HepG2 (cell line): ENCODE results near the gene ZNF212. TPM values are rescaled to one million over a fixed set of nuclear protein-coding genes. Genes with fewer than 3 reads are reported as not detected.

ENCODE experiments used
- CBX5 ChIP-seq: sonication (generic); formaldehyde crosslinking; IDR thresholded peaks from 2 replicates; pipeline ENCODE4 v1.4.0; 2020; ENCODE audit warnings: missing genetic modification reagents, borderline replicate concordance
- DR1 ChIP-seq: sonication (generic); formaldehyde crosslinking; IDR thresholded peaks from 2 replicates; pipeline ENCODE4 v1.8.0; 2021; ENCODE audit warnings: mild to moderate bottlenecking, missing genetic modification reagents, inconsistent platforms
- GMEB1 ChIP-seq: sonication (generic); formaldehyde crosslinking; IDR thresholded peaks from 2 replicates; pipeline ENCODE4 v1.5.1; 2020; ENCODE audit warnings: missing genetic modification reagents, mild to moderate bottlenecking, borderline replicate concordance
- HNF4A ChIP-seq: sonication (generic); formaldehyde crosslinking; IDR thresholded peaks from 2 replicates; pipeline ENCODE4 v1.4.0; 2020; ENCODE audit warnings: missing genetic modification reagents
- HNRNPL ChIP-seq: fragments of 200-400 bp; formaldehyde crosslinking; IDR thresholded peaks from 2 replicates; pipeline ENCODE4 v1.6.1; 2017; ENCODE audit warnings: mild to moderate bottlenecking, low read depth, low read length
- IRX3 ChIP-seq: sonication (generic); formaldehyde crosslinking; IDR thresholded peaks from 2 replicates; pipeline ENCODE4 v1.8.1; 2023; ENCODE audit warnings: mild to moderate bottlenecking, low read depth, missing genetic modification reagents, borderline replicate concordance
- NCOA2 ChIP-seq: sonication (generic); formaldehyde crosslinking; IDR thresholded peaks from 2 replicates; pipeline ENCODE4 v1.8.0; 2022; ENCODE audit warnings: inconsistent platforms
- NFE2L1 ChIP-seq: sonication (generic); formaldehyde crosslinking; IDR thresholded peaks from 2 replicates; pipeline ENCODE4 v1.4.0; 2020; ENCODE audit warnings: missing genetic modification reagents, mild to moderate bottlenecking, borderline replicate concordance
- NFRKB ChIP-seq: fragments of 450-650 bp; IDR thresholded peaks from 2 replicates; pipeline ENCODE4 v1.6.1; 2017
- PITX1 ChIP-seq: sonication (generic); formaldehyde crosslinking; IDR thresholded peaks from 2 replicates; pipeline ENCODE4 v1.5.1; 2020; ENCODE audit warnings: mild to moderate bottlenecking, missing genetic modification reagents
- PLSCR1 ChIP-seq: sonication (generic); formaldehyde crosslinking; IDR thresholded peaks from 2 replicates; pipeline ENCODE4 v1.5.0; 2020; ENCODE audit warnings: missing genetic modification reagents, mild to moderate bottlenecking, borderline replicate concordance
- RFX5 ChIP-seq: IDR thresholded peaks from 2 replicates; pipeline ENCODE4 v1.6.1; 2011; ENCODE audit warnings: low read depth, low read length, improper control_type of control experiment
- RFXANK ChIP-seq: IDR thresholded peaks from 2 replicates; pipeline ENCODE4 v1.6.1; 2016
- ZBTB14 ChIP-seq: sonication (generic); formaldehyde crosslinking; IDR thresholded peaks from 2 replicates; pipeline ENCODE4 v1.4.0; 2020; ENCODE audit warnings: missing genetic modification reagents
- ZFAT ChIP-seq: sonication (generic); formaldehyde crosslinking; conservative IDR thresholded peaks from 2 replicates; pipeline ENCODE4 v1.8.1; 2023; ENCODE audit warnings: missing genetic modification reagents, inconsistent platforms
- ZKSCAN5 ChIP-seq: sonication (generic); formaldehyde crosslinking; IDR thresholded peaks from 2 replicates; pipeline ENCODE4 v1.5.1; 2020; ENCODE audit warnings: mild to moderate bottlenecking, missing genetic modification reagents
- ZNF136 ChIP-seq: sonication (generic); formaldehyde crosslinking; IDR thresholded peaks from 2 replicates; pipeline ENCODE4 v1.8.1; 2022; ENCODE audit warnings: low read depth, mild to moderate bottlenecking, moderate library complexity, missing genetic modification reagents
- ZNF501 ChIP-seq: sonication (generic); formaldehyde crosslinking; IDR thresholded peaks from 2 replicates; pipeline ENCODE4 v1.5.1; 2020; ENCODE audit warnings: mild to moderate bottlenecking, moderate library complexity, missing genetic modification reagents
- ZNF543 ChIP-seq: sonication (generic); formaldehyde crosslinking; IDR thresholded peaks from 2 replicates; pipeline ENCODE4 v1.4.0; 2020; ENCODE audit warnings: mild to moderate bottlenecking, missing genetic modification reagents
- ZNF550 ChIP-seq: sonication (generic); formaldehyde crosslinking; IDR thresholded peaks from 2 replicates; pipeline ENCODE4 v1.4.0; 2020; ENCODE audit warnings: mild to moderate bottlenecking, missing genetic modification reagents, borderline replicate concordance
- ZNF614 ChIP-seq: IDR thresholded peaks from 2 replicates; pipeline ENCODE4 v1.6.1; 2018; ENCODE audit warnings: missing biosample characterization, missing genetic modification reagents, inconsistent platforms, borderline replicate concordance
- ZNF879 ChIP-seq: sonication (generic); formaldehyde crosslinking; IDR thresholded peaks from 2 replicates; pipeline ENCODE4 v1.8.1; 2023; ENCODE audit warnings: missing genetic modification reagents
- polyA plus RNA-seq, 8 experiments: library from polyadenylated mRNA; depleted of rRNA in 3 of 8; stranded (reverse) in 7 of 8; unstranded in 1 of 8; fragments of >200 nt; fragmentation: Illumina TruSeq in 4 of 8; extraction: Trizol in 4 of 8; gene quantifications; 2 replicates each; pipeline versions ENCODE4 v1.2.1 to v1.2.3, GENCODE V29; 2011 to 2016; ENCODE audit warnings: low read depth in 4 of 8, missing spikeins in 1 of 8, mixed read lengths in 1 of 8; ENCODE audit not compliant: insufficient read depth in 1 of 8
- total RNA-seq, 5 experiments: library from RNA; depleted of rRNA; stranded (reverse); fragments of >200 nt; fragmentation: Illumina TruSeq; extraction: Trizol; gene quantifications; 2 replicates each; pipeline ENCODE4 v1.2.3, GENCODE V29; 2016; ENCODE audit warnings: low read depth in 1 of 5

ZNF212 gene
- total and polyA plus RNA-seq, 2 of the 13 experiments (the other 11 are each of a cell fraction or from before 2014, with no cell fraction given) = 2.6 to 3.8 TPM

- TF ChIP-seq GMEB1 (CRISPR knock-in tag) (peak; percentile 87; the same call in 1 of the 2 replicates), NFRKB (no peak), NFE2L1 (no peak), ZNF550 (CRISPR knock-in tag) (no peak), DR1 (CRISPR knock-in tag) (peak; percentile 42; the same call in 1 of the 2 replicates), RFXANK (peak; percentile 73; the same call in 1 of the 2 replicates), HNRNPL (peak; percentile 87), ZKSCAN5 (no peak), CBX5 (0 out of 2 replicates have a peak, but pooled peaks have one; percentile 73), ZNF543 (peak; percentile 28; the same call in 1 of the 2 replicates), ZNF136 (CRISPR knock-in tag) (no peak), PITX1 (CRISPR knock-in tag) (peak; percentile 44; the same call in 1 of the 2 replicates), NCOA2 (peak; percentile 56), IRX3 (CRISPR knock-in tag) (no peak), ZNF501 (CRISPR knock-in tag) (peak; percentile 95), ZNF879 (CRISPR knock-in tag) (no peak), PLSCR1 (no peak), ZBTB14 (no peak), HNF4A (peak; percentile 51), ZNF614 (CRISPR knock-in tag) (peak; percentile 76; the same call in 1 of the 2 replicates), RFX5 (no peak), ZFAT (CRISPR knock-in tag) (no peak)
- TF ChIP-seq, all 625 proteins: peak for 274
Measured at GRCh38 chr7:149239345-149240143, at the start of gene ZNF212 (continued).
